HL-60 (cell line): Measurements from ENCODE around the gene KANK4.
"Not testable (repeated sequence)": the region's sequence is repeated elsewhere in the genome, so short reads cannot be mapped to it uniquely, and the experiment has no call there.

Source experiments
- DNase-seq, 2 experiments: peaks; one replicate each; pipeline ENCODE4 v3.0.0-alpha.2; 2010 to 2020; ENCODE audit warnings: low read depth in 1 of 2, low spot score in 1 of 2
- H3K27ac ChIP-seq: fragments of 250-450 bp; sonication (Bioruptor Pico); replicated peaks from 2 replicates; pipeline ENCODE4 v1.5.1; 2020; ENCODE audit warnings: mild to moderate bottlenecking, moderate library complexity
- H3K27me3 ChIP-seq: fragments of 250-450 bp; sonication (Bioruptor Pico); 2 replicates; pipeline ENCODE4 v1.5.1; 2021; ENCODE audit warnings: mild to moderate bottlenecking, moderate library complexity; ENCODE audit not compliant: insufficient read depth, poor library complexity, severe bottlenecking
- H3K4me3 ChIP-seq: replicated peaks from 2 replicates; pipeline ENCODE4 v1.5.1; 2011; ENCODE audit warnings: mild to moderate bottlenecking, control low read depth, low read length; ENCODE audit not compliant: insufficient read depth
- CTCF ChIP-seq: IDR thresholded peaks from one replicate; pipeline ENCODE4 v1.5.1; 2011; ENCODE audit warnings: low read length, control low read depth, inconsistent platforms; ENCODE audit not compliant: insufficient read depth
- GABPA ChIP-seq: IDR thresholded peaks from 2 replicates; pipeline ENCODE4 v1.6.1; 2012; ENCODE audit warnings: low read depth
- POLR2AphosphoS5 ChIP-seq: IDR thresholded peaks from 2 replicates; pipeline ENCODE4 v1.6.1; 2012; ENCODE audit warnings: low read depth
- REST ChIP-seq: IDR thresholded peaks from 2 replicates; pipeline ENCODE4 v1.6.1; 2012; ENCODE audit warnings: low read depth; ENCODE audit not compliant: insufficient replicate concordance
- SPI1 ChIP-seq: IDR thresholded peaks from 2 replicates; pipeline ENCODE4 v1.6.1; 2012; ENCODE audit warnings: low read depth, mild to moderate bottlenecking, borderline replicate concordance

KANK4 gene

GRCh38 chr1:62224182-62224581 is 95.1 kb downstream of the KANK4 start:
- no peak for TF ChIP-seq REST
- no peak for TF ChIP-seq CTCF
- TF ChIP-seq SPI1, result no peak
- no peak for TF ChIP-seq GABPA
- TF ChIP-seq POLR2AphosphoS5, result no peak
- Histone ChIP-seq H3K4me3 (no peak overlapping the region), H3K27ac (no peak overlapping the region), H3K27me3 (no peaks in the 10 kb centered on the region)
- DNase-seq, result no peak

DNA sequence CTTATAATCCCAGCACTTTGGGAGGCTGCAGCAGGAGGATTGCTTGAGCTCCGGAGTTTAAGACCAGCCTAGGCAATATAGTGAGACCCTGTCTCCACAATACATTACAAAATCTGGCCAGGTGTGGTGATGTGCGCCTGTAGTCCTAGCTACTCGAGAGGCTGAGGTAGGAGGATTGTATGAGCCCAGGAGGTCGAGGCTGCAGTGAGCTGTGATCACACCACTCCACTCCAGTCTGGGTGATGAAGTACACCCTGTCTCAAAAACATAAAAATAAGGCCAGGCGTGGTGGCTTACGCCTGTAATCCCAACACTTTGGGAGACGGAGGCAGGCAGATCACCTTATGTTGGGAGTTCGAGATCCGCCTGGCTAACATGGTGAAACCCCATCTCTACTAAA is 96.9 kb downstream of the KANK4 start:
- no peak for DNase-seq
- H3K4me3 ChIP-seq, result no peak overlapping the region
- no peaks in the 10 kb centered on the region for H3K27me3 ChIP-seq
- no peak overlapping the region for H3K27ac ChIP-seq
- no peak for TF ChIP-seq CTCF
- no peak for TF ChIP-seq POLR2AphosphoS5
- no peak for TF ChIP-seq REST
- TF ChIP-seq SPI1, result no peak
- TF ChIP-seq GABPA, result no peak

DNA sequence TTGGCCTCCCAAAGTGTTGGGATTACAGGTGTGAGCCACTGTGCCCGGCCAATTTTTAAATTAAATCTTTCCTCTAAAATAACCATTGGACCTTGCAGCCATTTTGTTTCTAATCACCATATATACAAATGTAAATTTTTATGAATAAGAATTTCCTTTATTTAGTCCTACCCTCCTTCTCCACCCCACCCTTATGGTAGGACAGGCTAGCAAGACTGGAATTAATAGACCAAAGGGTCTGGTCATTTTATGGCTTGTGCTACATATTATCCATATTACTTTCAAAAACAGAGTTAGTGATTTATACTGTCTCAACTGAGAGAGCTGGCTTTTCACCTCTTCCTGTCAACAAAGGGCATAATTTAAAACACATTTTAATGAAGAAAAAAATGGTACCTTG is 98.1 kb downstream of the KANK4 start:
- no peak overlapping the region for H3K27ac ChIP-seq
- no peak for DNase-seq
- TF ChIP-seq CTCF (no peak), POLR2AphosphoS5 (no peak), GABPA (no peak)
- no peaks in the 10 kb centered on the region for H3K27me3 ChIP-seq
- no peak overlapping the region for H3K4me3 ChIP-seq

GRCh38 chr1:62220456-62220855 is 98.8 kb downstream of the KANK4 start:
- not testable (repeated sequence) for H3K27ac ChIP-seq, H3K4me3 ChIP-seq, H3K27me3 ChIP-seq, DNase-seq
